PC-3 (cell line): ENCODE measurements around the gene OCA2.

ENCODE experiments used
- EZH2phosphoT487 ChIP-seq: fragments of 300-600 bp; sonication (generic); IDR thresholded peaks from 2 replicates; pipeline ENCODE4 v1.6.1; 2018; ENCODE audit warnings: mild to moderate bottlenecking, antibody characterized with exemption, low read length, borderline replicate concordance
- TF ChIP-seq, protein P1 (sequence below): fragments of 300-600 bp; sonication (generic); conservative IDR thresholded peaks from 2 replicates; pipeline ENCODE4 v1.5.1; 2017; ENCODE audit warnings: antibody characterized with exemption, low read depth, mild to moderate bottlenecking, low read length

DNA sequence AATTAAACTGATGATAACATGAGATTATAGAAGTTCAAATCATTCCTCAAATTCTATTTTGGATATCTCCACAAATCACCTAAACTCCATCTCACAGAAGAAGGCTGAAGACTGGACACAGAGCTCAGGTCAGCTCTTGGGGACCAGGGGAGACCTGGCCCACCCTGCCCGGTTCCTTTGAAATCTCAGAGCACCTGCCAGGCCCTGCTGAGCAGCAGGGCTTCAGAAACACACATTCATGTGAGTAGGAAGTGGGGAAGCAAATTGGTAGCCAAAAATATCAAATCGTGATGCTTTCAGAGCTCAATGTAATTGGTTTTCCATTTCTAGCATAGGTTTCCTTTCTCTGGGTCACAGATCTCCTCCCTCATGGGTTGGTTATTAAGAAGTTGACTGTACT lies 76.2 kb downstream of the OCA2 start:
- no peak for TF ChIP-seq EZH2phosphoT487
- TF ChIP-seq, protein P1, sequence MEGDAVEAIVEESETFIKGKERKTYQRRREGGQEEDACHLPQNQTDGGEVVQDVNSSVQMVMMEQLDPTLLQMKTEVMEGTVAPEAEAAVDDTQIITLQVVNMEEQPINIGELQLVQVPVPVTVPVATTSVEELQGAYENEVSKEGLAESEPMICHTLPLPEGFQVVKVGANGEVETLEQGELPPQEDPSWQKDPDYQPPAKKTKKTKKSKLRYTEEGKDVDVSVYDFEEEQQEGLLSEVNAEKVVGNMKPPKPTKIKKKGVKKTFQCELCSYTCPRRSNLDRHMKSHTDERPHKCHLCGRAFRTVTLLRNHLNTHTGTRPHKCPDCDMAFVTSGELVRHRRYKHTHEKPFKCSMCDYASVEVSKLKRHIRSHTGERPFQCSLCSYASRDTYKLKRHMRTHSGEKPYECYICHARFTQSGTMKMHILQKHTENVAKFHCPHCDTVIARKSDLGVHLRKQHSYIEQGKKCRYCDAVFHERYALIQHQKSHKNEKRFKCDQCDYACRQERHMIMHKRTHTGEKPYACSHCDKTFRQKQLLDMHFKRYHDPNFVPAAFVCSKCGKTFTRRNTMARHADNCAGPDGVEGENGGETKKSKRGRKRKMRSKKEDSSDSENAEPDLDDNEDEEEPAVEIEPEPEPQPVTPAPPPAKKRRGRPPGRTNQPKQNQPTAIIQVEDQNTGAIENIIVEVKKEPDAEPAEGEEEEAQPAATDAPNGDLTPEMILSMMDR = no peak
